ENCODE data around the gene ENDOU. TPM values are rescaled to one million over a fixed set of nuclear protein-coding genes. Genes with fewer than 3 reads are reported as not detected.

ENDOU gene
- total and polyA plus RNA-seq, 2 donors from 2014 or later = 0.28 to 0.91 TPM

- DNase-seq = peak in 2 of 5 donors; percentile 48 to 76
Observed at GRCh38 chr12:47742253-47742825, 17.0 kb upstream of the ENDOU start.

GRCh38 chr12:47741340-47741703, 16.0 kb upstream of the ENDOU start:
- DNase-seq = peak in 2 of 5 donors; percentile 77 to 93
- H3K4me3 ChIP-seq (ENCODE audit: low read length in 3 of 3) = no peak overlapping the region
- TF ChIP-seq CTCF (IDR thresholded peaks at IDR 0.05; ENCODE audit: borderline replicate concordance, extremely low read depth, insufficient read depth) = no peak
- H3K9ac ChIP-seq (ENCODE audit: low read length in 3 of 3) = no peak overlapping the region
- no peaks in the 10 kb centered on the region for H3K9me3 ChIP-seq (ENCODE audit: control insufficient read depth in 2 of 3, insufficient read depth in 1 of 3, low read length in 3 of 3)
- H3K36me3 ChIP-seq (ENCODE audit: control insufficient read depth in 2 of 3, insufficient read depth in 3 of 3, low read length in 3 of 3) = peaks cover 2 to 9% (median 3%) of the 10 kb centered on the region in 3 donors
- H3K4me1 ChIP-seq (ENCODE audit: control insufficient read depth in 2 of 3, insufficient read depth in 2 of 3, low read depth in 1 of 3, low read length in 3 of 3) = peaks cover 0 to 19% (median under 1%) of the 10 kb centered on the region in 3 donors
- H3K27ac ChIP-seq (ENCODE audit: low read depth in 2 of 2, low read length in 2 of 2) = no peak overlapping the region
- intact Hi-C loops (cut with DNase I) = no loop called here
- H3K27me3 ChIP-seq (ENCODE audit: control insufficient read depth, insufficient read depth, low read length) = no peaks in the 10 kb centered on the region
- FAIRE-seq = no peak

More at GRCh38 chr12:47742253-47742825, 17.0 kb upstream of the ENDOU start:
- H3K36me3 ChIP-seq (ENCODE audit: control insufficient read depth in 2 of 3, insufficient read depth in 3 of 3, low read length in 3 of 3) = peaks cover 2 to 9% (median 3%) of the 10 kb centered on the region in 3 donors
- H3K4me1 ChIP-seq (ENCODE audit: control insufficient read depth in 2 of 3, insufficient read depth in 2 of 3, low read depth in 1 of 3, low read length in 3 of 3) = peaks cover 0 to 8% (median 0%) of the 10 kb centered on the region in 3 donors
- intact Hi-C loops (cut with DNase I) = no loop called here
- H3K27me3 ChIP-seq (ENCODE audit: control insufficient read depth, insufficient read depth, low read length) = no peaks in the 10 kb centered on the region
- no peak for FAIRE-seq
- H3K27ac ChIP-seq (ENCODE audit: low read depth in 2 of 2, low read length in 2 of 2) = no peak overlapping the region
- TF ChIP-seq CTCF (IDR thresholded peaks at IDR 0.05; ENCODE audit: borderline replicate concordance, extremely low read depth, insufficient read depth) = peak; percentile 93
- no peak overlapping the region for H3K4me3 ChIP-seq (ENCODE audit: low read length in 3 of 3)
- H3K9ac ChIP-seq (ENCODE audit: low read length in 3 of 3) = no peak overlapping the region
- no peaks in the 10 kb centered on the region for H3K9me3 ChIP-seq (ENCODE audit: control insufficient read depth in 2 of 3, insufficient read depth in 1 of 3, low read length in 3 of 3)

GRCh38 chr12:47740606-47741339, 15.5 kb upstream of the ENDOU start:
- FAIRE-seq (no peak), DNase-seq (peak; percentile 67 to 85 (median 79))
- Histone ChIP-seq H3K36me3 (ENCODE audit: control insufficient read depth in 2 of 3, insufficient read depth in 3 of 3, low read length in 3 of 3) (peaks cover 2 to 12% (median 3%) of the 10 kb centered on the region in 3 donors), H3K4me3 (ENCODE audit: low read length in 3 of 3) (no peak overlapping the region), H3K27me3 (ENCODE audit: control insufficient read depth, insufficient read depth, low read length) (no peaks in the 10 kb centered on the region), H3K9ac (ENCODE audit: low read length in 3 of 3) (no peak overlapping the region), H3K9me3 (ENCODE audit: control insufficient read depth in 2 of 3, insufficient read depth in 1 of 3, low read length in 3 of 3) (no peaks in the 10 kb centered on the region), H3K4me1 (ENCODE audit: control insufficient read depth in 2 of 3, insufficient read depth in 2 of 3, low read depth in 1 of 3, low read length in 3 of 3) (peaks cover 0 to 24% (median 6%) of the 10 kb centered on the region in 3 donors), H3K27ac (ENCODE audit: low read depth in 2 of 2, low read length in 2 of 2) (no peak overlapping the region)
- intact Hi-C loops (cut with DNase I) = no loop called here
- no peak for TF ChIP-seq CTCF (IDR thresholded peaks at IDR 0.05; ENCODE audit: borderline replicate concordance, extremely low read depth, insufficient read depth)

Data from kidney (tissue), 14 donors.